HG03175 (cell line): ENCODE measurements around the gene ARNT2.

Experiments
- ATAC-seq: cut with Tn5 transposase; IDR thresholded peaks from one replicate; pipeline ENCODE4 v1.9.1; 2021; ENCODE audit warnings: mild to moderate bottlenecking, moderate library complexity; ENCODE audit not compliant: unreplicated experiment

Gene ARNT2

DNA sequence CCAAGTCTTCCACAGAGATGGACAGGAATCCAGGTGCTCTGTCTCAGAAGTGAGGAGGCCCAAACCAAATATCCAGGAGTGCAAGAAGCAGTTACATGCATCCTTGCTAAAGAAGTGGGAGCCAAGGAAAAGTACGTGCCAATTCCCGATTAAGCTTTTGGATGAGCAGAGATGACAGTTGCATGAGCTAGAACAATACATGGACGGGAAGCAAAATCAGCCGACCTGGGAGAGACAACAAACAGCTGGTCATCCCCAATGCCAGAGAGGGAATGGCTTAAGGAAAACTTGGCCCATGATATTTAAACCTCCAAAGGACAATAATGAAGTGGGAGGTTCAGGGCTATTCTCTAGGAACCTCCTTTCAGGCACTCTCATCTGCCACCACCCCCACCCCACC lies 204.9 kb downstream of the ARNT2 start:
- no peak for ATAC-seq

GRCh38 chr15:80609512-80609946 lies 205.3 kb downstream of the ARNT2 start:
- no peak for ATAC-seq

- ATAC-seq = no peak
Measured at GRCh38 chr15:80611543-80612080, 207.4 kb downstream of the ARNT2 start.

GRCh38 chr15:80612118-80612823 lies 208.1 kb downstream of the ARNT2 start:
- no peak for ATAC-seq

DNA sequence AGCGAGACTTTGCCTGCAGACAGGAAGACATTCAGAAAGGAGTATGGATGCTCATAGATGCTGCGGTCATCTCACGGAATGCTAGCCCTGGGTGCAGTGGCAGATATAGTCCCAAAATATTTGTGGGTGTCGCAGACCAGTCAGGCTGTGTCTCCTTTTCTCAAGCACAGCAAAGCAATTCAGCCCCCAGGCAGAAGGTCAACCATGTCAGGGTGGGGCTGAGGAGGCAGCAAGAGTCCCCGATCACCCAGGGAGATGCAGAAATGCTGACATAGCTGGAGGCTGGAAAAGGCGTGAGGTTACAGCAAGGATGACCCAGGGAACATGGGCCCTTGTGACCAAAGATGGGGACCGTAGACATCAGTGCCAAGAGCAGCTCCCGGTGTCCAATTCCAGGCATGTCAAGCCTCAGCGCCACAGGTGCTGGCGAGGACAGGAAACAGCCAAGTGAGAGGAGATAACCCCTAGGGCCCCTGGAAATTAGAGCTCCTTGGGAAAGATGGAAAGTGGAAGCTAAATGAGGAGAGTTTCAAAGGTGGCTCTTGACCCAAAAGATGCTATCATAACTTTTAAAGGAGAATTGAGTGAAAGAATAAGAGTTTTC lies 209.7 kb downstream of the ARNT2 start:
- no peak for ATAC-seq

GRCh38 chr15:80614711-80615360 lies 210.7 kb downstream of the ARNT2 start:
- no peak for ATAC-seq

GRCh38 chr15:80615361-80615736 lies 211.2 kb downstream of the ARNT2 start:
- no peak for ATAC-seq

- no peak for ATAC-seq
Measured at GRCh38 chr15:80615783-80616391, 211.7 kb downstream of the ARNT2 start.

- no peak for ATAC-seq
Measured at GRCh38 chr15:80618685-80619400, 214.7 kb downstream of the ARNT2 start.

GRCh38 chr15:80619680-80620079 lies 215.5 kb downstream of the ARNT2 start:
- no peak for ATAC-seq

DNA sequence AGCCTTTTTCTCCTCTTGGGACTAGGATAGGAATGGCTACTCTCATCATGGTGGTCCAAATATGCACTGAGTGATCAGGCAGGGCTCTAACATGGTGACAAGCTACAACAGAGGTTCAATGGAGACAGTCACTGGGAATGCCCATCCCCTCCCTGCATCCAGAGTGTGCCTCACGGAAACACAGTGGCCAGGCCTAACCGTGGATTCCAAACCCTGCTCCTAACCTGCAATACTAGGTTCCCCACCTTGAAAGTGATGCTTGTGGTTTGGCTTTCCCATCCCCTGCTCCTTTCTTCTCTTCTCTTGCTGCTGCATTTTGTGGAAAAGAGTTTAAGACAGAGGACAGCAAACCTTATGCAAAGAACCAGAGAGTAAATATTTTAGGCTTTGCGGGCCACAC lies 216.0 kb downstream of the ARNT2 start:
- ATAC-seq = no peak

DNA sequence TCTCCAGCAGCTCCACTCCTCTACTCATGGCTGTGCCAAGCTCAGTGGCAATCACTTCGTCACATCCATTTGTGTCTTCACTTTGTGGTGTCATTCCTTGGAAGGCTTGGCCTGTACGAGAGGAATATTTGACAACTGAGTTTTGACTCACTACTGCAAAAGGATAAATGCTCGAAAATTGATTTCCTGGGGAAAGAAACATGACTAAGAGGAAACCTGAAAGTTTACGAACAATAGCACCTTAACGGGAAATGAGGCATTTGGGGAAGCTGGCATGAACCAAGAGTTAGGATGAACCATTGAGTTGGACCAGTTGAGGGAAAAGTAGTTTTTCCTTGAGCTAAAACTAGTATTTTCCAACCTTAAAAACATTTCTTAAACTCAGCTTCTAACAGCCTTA lies 216.7 kb downstream of the ARNT2 start:
- ATAC-seq = no peak

GRCh38 chr15:80626643-80627120 lies 222.5 kb downstream of the ARNT2 start:
- no peak for ATAC-seq

DNA sequence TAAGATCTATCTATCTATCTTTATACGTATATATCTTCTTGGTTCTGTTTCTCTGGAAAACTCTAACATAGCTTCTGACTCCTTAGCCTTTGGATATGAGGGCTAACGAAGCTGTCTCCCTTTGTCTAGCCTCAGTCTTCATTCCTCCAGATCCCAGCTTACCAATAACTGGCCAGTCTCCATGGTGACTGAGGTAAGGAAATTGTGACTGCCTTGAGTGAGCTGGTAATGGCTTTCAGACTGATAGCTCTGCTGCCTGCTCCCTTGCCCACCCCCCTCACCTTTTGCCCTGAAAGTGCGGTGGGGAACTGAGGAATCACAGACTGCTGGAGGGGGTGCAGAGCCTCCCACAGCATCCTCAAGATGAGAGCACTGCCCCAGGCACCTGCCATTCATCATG lies 225.2 kb downstream of the ARNT2 start:
- no peak for ATAC-seq

- ATAC-seq = no peak
Measured at GRCh38 chr15:80630981-80631380, 226.8 kb downstream of the ARNT2 start.

DNA sequence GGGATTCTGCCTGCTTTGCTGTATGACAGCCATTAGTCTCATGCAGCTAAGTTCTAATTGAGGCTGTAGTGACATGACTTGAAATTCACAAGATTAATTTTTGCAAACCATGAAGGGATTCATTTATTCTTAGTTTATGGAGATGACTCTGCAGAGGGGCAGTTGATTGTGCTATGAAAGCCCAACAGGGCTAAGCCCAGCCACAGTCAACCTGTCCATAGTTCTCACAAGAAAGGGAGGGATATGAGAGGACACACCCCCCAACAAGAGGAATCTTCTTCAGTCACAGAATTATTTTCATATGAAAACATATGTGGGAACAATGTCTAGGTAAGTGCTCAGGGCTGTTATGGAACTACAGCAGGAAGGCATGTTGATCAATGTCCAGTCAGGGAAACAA lies 229.0 kb downstream of the ARNT2 start:
- no peak for ATAC-seq

GRCh38 chr15:80635953-80636352 lies 231.8 kb downstream of the ARNT2 start:
- ATAC-seq = no peak

GRCh38 chr15:80636675-80637074 lies 232.5 kb downstream of the ARNT2 start:
- no peak for ATAC-seq

- ATAC-seq = no peak
Measured at GRCh38 chr15:80637747-80638146, 233.6 kb downstream of the ARNT2 start.

GRCh38 chr15:80638553-80639167 lies 234.5 kb downstream of the ARNT2 start:
- ATAC-seq = no peak
